GM18502 (cell line): ENCODE data around the gene DUXA.
"Not testable (repeated sequence)": the region's sequence is repeated elsewhere in the genome, so short reads cannot be mapped to it uniquely, and the experiment has no call there.

ENCODE experiments used
- ATAC-seq: cut with Tn5 transposase; IDR thresholded peaks from one replicate; pipeline ENCODE4 v1.9.1; 2021; ENCODE audit warnings: mild to moderate bottlenecking; ENCODE audit not compliant: unreplicated experiment, poor library complexity

DUXA gene

DNA sequence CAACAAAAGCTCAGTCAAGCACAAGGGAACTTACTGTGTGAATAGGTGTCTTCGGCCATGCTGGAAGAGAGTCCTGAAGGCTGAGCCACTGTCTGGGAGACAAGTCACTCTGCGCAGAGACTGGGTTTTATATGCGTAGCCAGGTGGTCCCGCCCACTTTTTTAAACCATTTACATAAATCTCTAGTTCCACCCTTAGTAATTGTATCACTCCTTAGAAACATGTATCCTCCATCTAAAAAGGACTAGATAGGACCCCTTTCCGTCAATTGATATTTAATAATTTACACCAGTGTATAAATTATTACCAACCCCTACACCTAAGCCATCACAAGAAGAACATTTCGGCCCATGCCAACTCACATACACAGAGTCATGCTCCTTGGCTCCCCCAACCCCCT lies at the start of gene DUXA:
DUXA (minus strand) TSS at position 101 of the 400 bp plus-strand sequence; CDS start at position 59, 42 bp downstream.
- no peak for ATAC-seq

GRCh38 chr19:57212109-57212508 lies 44.8 kb upstream of the DUXA start:
- no peak for ATAC-seq

- ATAC-seq, result no peak
These were observed 43.1 kb upstream of the DUXA start for GRCh38 chr19:57210381-57210780.

GRCh38 chr19:57202160-57202559 lies 34.9 kb upstream of the DUXA start:
- ATAC-seq, result no peak

- ATAC-seq, result not testable (repeated sequence)
These were observed 30.6 kb upstream of the DUXA start for GRCh38 chr19:57197874-57198273.

- ATAC-seq, result no peak
These were observed 25.7 kb upstream of the DUXA start for GRCh38 chr19:57192993-57193392.

DNA sequence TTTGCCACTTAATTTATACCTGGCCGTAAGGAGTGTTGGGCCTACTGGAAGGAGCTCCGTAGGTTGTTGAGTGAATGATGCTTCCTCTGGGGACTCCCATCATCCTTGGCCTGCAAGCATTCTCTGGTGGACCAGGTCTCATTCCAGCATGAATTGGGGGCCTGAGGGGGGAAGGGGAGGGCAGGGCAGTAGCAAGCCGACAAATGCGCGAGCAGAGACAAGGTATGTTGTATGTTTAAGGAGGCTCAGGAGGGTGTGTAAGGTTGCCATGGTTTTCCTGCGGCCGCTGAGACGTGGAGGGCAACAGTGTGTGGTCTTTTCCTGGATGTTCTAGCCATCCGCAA lies 24.8 kb upstream of the DUXA start:
- ATAC-seq, result no peak

GRCh38 chr19:57191141-57192076 lies 24.1 kb upstream of the DUXA start, which contains the start of gene ZNF264:
ZNF264 (plus strand) TSS chr19:57191500; CDS start chr19:57191914, 414 bp downstream.
- ATAC-seq, result peak; percentile 94

DNA sequence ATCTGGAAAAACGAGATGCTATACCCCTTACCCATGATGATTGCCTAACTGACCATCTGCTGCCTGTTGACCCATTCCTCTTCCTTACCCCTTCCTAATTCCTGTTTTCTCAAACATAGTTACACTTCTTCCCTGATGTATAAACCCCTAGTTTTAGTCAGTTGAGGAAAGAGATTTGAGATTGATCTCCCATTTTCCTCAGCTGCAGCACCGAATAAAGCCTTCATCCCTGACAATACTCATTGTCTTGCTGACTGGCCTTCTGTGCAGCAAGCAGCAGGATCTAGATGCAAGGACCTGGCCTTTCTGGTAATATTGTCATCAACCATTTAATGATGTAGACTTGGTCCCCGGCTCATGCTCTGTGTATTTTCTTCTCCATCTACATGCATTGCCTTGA lies 23.0 kb upstream of the DUXA start:
- ATAC-seq, result no peak

- ATAC-seq, result no peak
These were observed 4.3 kb upstream of the DUXA start for GRCh38 chr19:57171551-57172081.

DNA sequence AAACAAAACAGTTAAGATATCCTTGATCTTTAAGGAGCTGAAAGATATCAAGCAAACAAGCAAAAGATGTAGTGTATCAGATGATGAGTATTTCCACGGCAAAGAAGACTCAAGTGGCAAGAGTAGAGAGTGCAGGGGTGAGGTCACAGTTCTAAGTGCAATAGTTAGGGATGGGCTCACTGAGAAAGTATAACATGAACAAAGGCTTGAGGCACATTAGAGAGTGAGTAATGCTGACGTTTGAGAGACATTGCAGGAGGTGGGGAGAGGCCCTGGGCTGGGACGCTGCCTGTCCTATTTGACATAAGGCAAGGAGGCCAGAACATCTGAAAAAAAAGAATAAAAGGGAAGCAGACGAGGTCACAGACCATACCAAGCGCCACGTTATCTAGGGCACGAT lies 1.4 kb downstream of the DUXA start:
- ATAC-seq, result no peak

DNA sequence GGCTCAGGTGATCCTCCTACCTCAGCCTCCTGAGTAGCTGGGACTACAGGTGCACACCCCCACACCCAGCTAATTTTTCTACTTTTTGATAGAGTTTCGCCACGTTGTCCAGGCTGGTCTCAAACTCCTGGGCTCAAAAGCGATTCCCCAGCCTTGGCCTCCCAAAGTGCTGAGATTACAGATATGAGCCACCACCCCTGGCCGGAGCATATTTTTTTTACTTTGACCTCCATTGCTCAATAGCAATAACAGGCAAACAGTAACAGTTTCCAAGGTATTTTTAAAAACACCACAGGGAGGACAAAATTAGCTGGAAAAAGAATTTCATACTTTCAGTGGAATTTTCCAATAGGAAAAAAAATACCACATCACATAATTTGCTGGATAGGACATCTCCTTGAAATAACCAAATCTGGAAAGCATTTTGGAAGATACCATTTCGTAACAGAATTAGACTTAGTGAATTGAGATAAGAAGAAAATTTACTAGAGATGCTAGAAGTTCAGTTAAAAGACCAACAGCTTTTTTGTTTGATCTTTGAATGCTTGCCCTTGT lies 5.2 kb downstream of the DUXA start:
- ATAC-seq, result no peak

GRCh38 chr19:57152921-57153320 lies 14.4 kb downstream of the DUXA start:
- ATAC-seq, result no peak

- no peak for ATAC-seq
These were observed 25.6 kb downstream of the DUXA start for GRCh38 chr19:57141699-57142098.

DNA sequence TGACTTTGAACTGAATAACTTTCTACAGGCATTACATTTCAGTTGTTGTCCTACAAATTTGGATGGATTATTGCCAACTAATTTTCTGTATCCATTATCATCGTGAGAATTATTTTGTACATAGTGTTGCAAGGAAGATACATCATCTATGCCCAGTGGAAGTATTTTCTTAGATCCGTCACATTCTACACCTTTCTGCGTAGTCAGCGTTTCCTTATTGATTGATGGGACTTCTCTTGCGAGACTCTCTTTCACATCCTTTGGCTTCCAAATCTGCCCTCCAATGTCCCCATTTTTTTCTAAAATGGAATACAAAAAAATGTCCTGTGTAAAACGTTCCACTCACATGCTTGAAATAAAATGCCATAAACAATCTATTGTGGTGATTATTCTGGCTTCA lies 31.5 kb downstream of the DUXA start:
- ATAC-seq, result no peak

DNA sequence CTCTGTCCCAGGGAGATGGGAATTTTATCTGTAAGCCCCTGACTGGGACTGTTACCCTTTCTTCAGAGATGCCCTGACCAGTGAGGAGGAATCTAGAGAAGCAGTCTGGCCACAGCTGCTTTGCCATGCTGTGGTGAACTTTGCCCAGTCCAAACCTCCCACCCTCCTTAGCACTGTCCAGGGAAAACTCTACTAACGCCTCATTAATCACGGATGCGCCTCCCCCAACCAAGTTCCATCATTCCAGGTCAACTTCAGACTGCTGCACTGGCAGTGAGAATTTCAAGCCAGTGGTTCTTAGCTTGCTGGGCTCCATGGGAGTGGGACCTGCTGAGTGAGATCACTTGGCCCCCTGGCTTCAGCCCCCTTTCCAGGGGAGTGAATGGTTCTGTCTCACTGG lies 39.9 kb downstream of the DUXA start:
- ATAC-seq, result not testable (repeated sequence)

GRCh38 chr19:57123882-57124281 lies 43.4 kb downstream of the DUXA start:
- no peak for ATAC-seq

DNA sequence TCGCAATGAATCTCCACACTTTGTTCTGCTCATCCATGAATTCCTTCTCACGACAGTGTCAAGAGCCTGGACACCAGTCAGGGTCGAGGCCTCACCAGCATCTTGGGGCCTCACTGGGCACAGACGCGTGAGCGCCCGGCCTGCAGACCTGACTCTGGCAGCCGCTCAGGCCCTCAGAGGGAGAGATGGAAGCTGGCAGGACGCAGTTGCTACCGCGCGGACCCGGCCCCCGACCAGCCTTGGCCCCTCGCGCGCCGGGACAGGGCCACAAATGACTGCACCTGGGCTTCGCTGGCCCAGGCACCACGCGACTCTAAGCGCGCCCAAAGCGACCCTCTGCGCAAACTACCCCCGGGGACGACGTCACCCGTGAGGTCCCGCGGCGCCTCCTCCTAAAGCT lies 48.4 kb downstream of the DUXA start:
- ATAC-seq, result no peak

DNA sequence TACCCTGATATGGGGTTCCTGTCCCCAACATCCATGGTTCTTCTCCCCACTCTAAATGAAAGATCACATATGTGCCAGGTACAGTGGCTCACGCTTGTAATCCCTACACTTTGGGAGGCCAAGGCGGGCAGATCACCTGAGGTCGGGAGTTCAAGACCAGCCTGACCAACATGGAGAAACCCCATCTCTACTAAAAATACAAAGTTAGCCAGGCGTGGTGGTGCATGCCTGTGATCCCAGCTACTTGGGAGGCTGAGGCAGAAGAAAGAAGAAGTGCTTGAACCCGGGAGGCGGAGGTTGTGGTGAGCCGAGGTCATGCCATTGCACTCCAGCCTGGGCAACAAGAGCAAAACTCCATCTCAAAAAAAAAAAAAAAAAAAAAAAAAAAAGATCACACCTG lies 53.8 kb downstream of the DUXA start:
- not testable (repeated sequence) for ATAC-seq

DNA sequence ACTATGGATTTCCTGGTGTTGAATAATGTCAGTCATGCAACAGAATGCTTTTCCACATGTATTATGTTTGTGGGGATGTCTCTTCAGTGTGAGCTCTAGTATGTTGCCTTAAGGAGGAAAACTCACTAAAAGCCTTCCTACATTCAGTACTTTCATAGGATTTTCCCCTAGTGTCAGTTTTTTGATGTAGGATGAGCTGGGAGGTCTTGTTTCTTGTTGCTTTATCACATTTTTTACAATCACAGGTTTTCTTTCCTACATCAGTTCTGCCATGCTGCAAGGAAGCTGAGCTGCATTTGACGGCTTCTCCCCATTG lies 56.0 kb downstream of the DUXA start:
- no peak for ATAC-seq

DNA sequence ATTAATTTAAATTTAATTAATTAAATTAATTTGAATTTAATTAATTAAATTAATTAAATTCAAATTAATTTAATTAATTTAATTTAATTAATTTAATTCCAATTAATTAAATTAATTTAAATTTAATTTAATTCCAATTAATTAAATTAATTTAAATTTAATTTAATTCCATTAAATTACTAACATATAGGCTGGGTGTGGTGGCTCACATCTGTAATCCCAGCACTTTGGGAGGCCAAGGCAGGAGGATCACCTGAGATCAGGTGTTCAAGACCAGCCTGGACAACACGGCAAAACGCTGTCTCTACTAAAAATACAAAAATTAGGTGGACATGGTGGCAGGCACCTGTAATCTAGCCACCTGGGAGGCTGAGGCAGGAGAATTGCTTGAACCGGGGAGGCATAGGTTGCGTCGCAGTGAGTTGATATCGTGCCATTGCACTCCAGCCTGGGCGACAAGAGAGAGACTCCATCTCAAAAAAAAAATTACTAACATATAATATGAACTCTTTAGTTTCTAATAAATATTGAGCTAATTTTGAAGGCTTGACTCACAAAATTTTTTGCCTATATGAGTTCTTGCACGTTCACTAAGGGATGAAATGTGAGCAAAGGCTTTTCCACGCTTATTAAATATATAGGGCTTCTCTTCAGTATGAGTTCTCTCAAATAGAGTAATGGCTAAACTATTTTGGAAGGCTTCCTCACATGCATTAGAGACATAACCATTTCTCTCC lies 56.5 kb downstream of the DUXA start:
- no peak for ATAC-seq
